Hepatocyte (in vitro differentiated cells): ENCODE measurements around the gene KHDRBS1.

Source experiments
- EZH2 ChIP-seq: fragments of 200-600 bp; sonication (generic); IDR thresholded peaks from 2 replicates; pipeline ENCODE4 v1.6.1; 2016; ENCODE audit warnings: antibody characterized with exemption, mild to moderate bottlenecking, borderline replicate concordance
- TF ChIP-seq, protein P1 (sequence below): fragments of 200-600 bp; sonication (generic); IDR thresholded peaks from 2 replicates; pipeline ENCODE4 v1.5.1; 2016; ENCODE audit warnings: antibody characterized with exemption, mild to moderate bottlenecking; ENCODE audit not compliant: poor library complexity

DNA sequence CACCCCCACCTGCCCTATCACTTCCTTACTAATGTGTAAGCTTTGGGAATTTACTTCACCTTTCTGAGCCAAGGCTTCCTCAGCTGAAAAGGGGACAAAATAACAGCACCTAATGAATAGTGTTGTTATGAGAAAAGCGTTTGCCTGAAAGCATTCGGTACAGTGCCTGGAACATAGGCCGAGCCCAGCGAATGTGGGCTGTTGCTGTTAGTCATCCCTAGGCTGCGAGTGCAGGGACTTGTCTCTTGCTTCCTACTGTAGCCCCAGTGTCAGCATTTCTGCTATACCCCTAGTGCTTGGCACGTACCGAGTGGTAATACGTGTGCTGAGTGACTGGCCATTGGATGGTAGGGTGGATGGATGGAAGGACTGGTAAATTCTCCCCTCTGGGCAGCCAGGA, 77.5 kb downstream of the KHDRBS1 start:
- TF ChIP-seq, protein P1, sequence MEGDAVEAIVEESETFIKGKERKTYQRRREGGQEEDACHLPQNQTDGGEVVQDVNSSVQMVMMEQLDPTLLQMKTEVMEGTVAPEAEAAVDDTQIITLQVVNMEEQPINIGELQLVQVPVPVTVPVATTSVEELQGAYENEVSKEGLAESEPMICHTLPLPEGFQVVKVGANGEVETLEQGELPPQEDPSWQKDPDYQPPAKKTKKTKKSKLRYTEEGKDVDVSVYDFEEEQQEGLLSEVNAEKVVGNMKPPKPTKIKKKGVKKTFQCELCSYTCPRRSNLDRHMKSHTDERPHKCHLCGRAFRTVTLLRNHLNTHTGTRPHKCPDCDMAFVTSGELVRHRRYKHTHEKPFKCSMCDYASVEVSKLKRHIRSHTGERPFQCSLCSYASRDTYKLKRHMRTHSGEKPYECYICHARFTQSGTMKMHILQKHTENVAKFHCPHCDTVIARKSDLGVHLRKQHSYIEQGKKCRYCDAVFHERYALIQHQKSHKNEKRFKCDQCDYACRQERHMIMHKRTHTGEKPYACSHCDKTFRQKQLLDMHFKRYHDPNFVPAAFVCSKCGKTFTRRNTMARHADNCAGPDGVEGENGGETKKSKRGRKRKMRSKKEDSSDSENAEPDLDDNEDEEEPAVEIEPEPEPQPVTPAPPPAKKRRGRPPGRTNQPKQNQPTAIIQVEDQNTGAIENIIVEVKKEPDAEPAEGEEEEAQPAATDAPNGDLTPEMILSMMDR: no peak
- TF ChIP-seq EZH2: no peak
